Measurements from ENCODE around the gene EN2. TPM values are rescaled to one million over a fixed set of nuclear protein-coding genes. Genes with fewer than 3 reads are reported as not detected.

Gene EN2
- total and polyA plus RNA-seq, 2 of the 4 experiments (the other 2 are of a cell fraction) = not detected

- H3K18ac ChIP-seq (ENCODE audit: low read depth, low read length) = no peak overlapping the region
- H3K79me1 ChIP-seq (ENCODE audit: low read depth in 1 of 2, low read length in 2 of 2) = no peaks in the 10 kb centered on the region
- H4K5ac ChIP-seq (ENCODE audit: low read depth, low read length) = no peak overlapping the region
- BruUV-seq (replicated peaks) = no TSS peak
- H3K27ac ChIP-seq (ENCODE audit: insufficient read depth, low read length) = no peak overlapping the region
- no peak overlapping the region for H3K4ac ChIP-seq (ENCODE audit: low read depth, low read length)
- H3K4me3 ChIP-seq (ENCODE audit: insufficient read depth, low read depth, low read length) = no peak overlapping the region
- no peak overlapping the region for H2BK120ac ChIP-seq (ENCODE audit: low read depth, low read length)
- no peak overlapping the region for H3K9ac ChIP-seq (ENCODE audit: low read depth, low read length)
- DNase-seq (no peak), ATAC-seq (ENCODE audit: low read depth) (no peak)
- WGBS, 2 experiments (ENCODE audit: extremely low coverage in 2 of 2, insufficient read length in 1 of 2) = no CpG with 5 or more reads among the region's 3 CpGs
- H2BK5ac ChIP-seq (ENCODE audit: low read depth, low read length, poor library complexity, severe bottlenecking) = no peak overlapping the region
- CTCF ChIA-PET = no interaction called here
- POLR2A ChIA-PET (ENCODE audit: unreplicated experiment) = no interaction called here
- no peak overlapping the region for H4K8ac ChIP-seq (ENCODE audit: low read depth in 2 of 2, low read length in 2 of 2)
- H3K9me1 ChIP-seq (ENCODE audit: insufficient read depth, low read length) = no peaks in the 10 kb centered on the region
- H4K91ac ChIP-seq (ENCODE audit: insufficient read depth, low read depth, low read length) = no peak overlapping the region
- H4K20me1 ChIP-seq (ENCODE audit: insufficient read depth, low read length) = no peaks in the 10 kb centered on the region
- H3K23ac ChIP-seq (ENCODE audit: low read depth, low read length) = no peak overlapping the region
- no peaks in the 10 kb centered on the region for H3K9me3 ChIP-seq (ENCODE audit: control insufficient read depth, insufficient read depth, low read length)
- no peaks in the 10 kb centered on the region for H3K4me1 ChIP-seq (ENCODE audit: control insufficient read depth, insufficient read depth, low read length)
- no peak overlapping the region for H2AK9ac ChIP-seq (replicated peaks; ENCODE audit: low read depth, low read length, poor library complexity)
- no peak overlapping the region for H2BK20ac ChIP-seq (ENCODE audit: low read depth, low read length)
- no peak overlapping the region for H2AFZ ChIP-seq (replicated peaks; ENCODE audit: low read length, poor library complexity)
- no peak overlapping the region for H3K4me2 ChIP-seq (ENCODE audit: low read depth, low read length)
- H3K36me3 ChIP-seq (ENCODE audit: control insufficient read depth, insufficient read depth, low read length) = no peaks in the 10 kb centered on the region
- no peak overlapping the region for H3K14ac ChIP-seq (replicated peaks; ENCODE audit: low read depth, low read length)
- in situ Hi-C loops (cut with MboI; ENCODE audit: low sequenced_read_pairs) (no loop called here), intact Hi-C loops (cut with micrococcal nuclease) (no loop called here), dilution Hi-C loops (cut with HindIII; ENCODE audit: low sequenced_read_pairs, unreplicated experiment) (no loop called here)
- peaks cover 8% of the 10 kb centered on the region; the same call in 1 of the 2 replicates for H3K27me3 ChIP-seq (ENCODE audit: control insufficient read depth, insufficient read depth, low read length)
- no peak overlapping the region for H2BK15ac ChIP-seq (ENCODE audit: low read depth, low read length)
- no peak overlapping the region for H3K56ac ChIP-seq (ENCODE audit: extremely low read depth, insufficient read depth, low read length)
- TF ChIP-seq USF2 (IDR thresholded peaks at IDR 0.05; ENCODE audit: low read depth, low read length) = no peak
- no peak for TF ChIP-seq ELK1 (IDR thresholded peaks at IDR 0.05; ENCODE audit: borderline replicate concordance, low read depth, low read length)
- no peak overlapping the region for H2AK5ac ChIP-seq (ENCODE audit: low read depth, low read length)
These were observed 22.8 kb upstream of the EN2 start for GRCh38 chr7:155435110-155435509.
